ENCODE results near the gene NTM. TPM values are rescaled to one million over a fixed set of nuclear protein-coding genes. Genes with fewer than 3 reads are reported as not detected.

Gene NTM
- total RNA-seq, 1 experiment from 2014 or later = 9.9 TPM

GRCh38 chr11:131455843-131456704 is 85.7 kb downstream of the NTM start:
- no peak overlapping the region for H4K5ac ChIP-seq (ENCODE audit: insufficient read length, low read depth, low read length)
- Mint-ChIP-seq H3K9me3 (peaks cover 0 to 6% of the 10 kb centered on the region in 2 experiments; a peak in 1 of 5 replicates), H3K4me1 (peaks cover 14 to 16% of the 10 kb centered on the region in 2 experiments), H3K27me3 (ENCODE audit: low read depth) (no peaks in the 10 kb centered on the region; the same call in 1 of the 2 replicates), H3K4me3 (no peak overlapping the region), H3K36me3 (ENCODE audit: insufficient read depth in 1 of 3, low read depth in 3 of 3) (peaks cover 0 to 5% (median 3%) of the 10 kb centered on the region in 3 experiments; a peak in 6 of 7 replicates), H3K27ac (no peak overlapping the region)
- no peak overlapping the region for H4K8ac ChIP-seq (replicated peaks; ENCODE audit: insufficient read length, low read depth, low read length)
- no peak overlapping the region for H3K23ac ChIP-seq (ENCODE audit: insufficient read length, low read depth, low read length)
- no peak overlapping the region for H3K4me2 ChIP-seq (ENCODE audit: insufficient read depth, insufficient read length, low read length)
- H3K56ac ChIP-seq (ENCODE audit: insufficient read length, low read depth, low read length) = no peak overlapping the region
- no peaks in the 10 kb centered on the region for H3K79me2 ChIP-seq (ENCODE audit: insufficient read depth, low read length)
- H3K27me3 ChIP-seq (ENCODE audit: insufficient read depth, low read length) = no peaks in the 10 kb centered on the region; the same call in 1 of the 2 replicates
- no peak overlapping the region for H3K4ac ChIP-seq (ENCODE audit: low read depth, low read length)
- H2BK120ac ChIP-seq (ENCODE audit: low read depth, low read length, poor library complexity, severe bottlenecking) = no peak overlapping the region
- no peak overlapping the region for H2BK12ac ChIP-seq (ENCODE audit: insufficient read length, low read depth, low read length)
- no peaks in the 10 kb centered on the region for H4K20me1 ChIP-seq (ENCODE audit: control insufficient read depth, insufficient read depth, insufficient read length)
- no peaks in the 10 kb centered on the region for H3K9me3 ChIP-seq (ENCODE audit: control insufficient read depth, low read depth, low read length)
- H3K9ac ChIP-seq (ENCODE audit: extremely low read depth, insufficient read length, low read length) = no peak overlapping the region
- no peaks in the 10 kb centered on the region; the same call in 1 of the 2 replicates for H3K4me1 ChIP-seq (ENCODE audit: insufficient read depth, low read length)
- H2AK5ac ChIP-seq (ENCODE audit: insufficient read length, low read length) = no peak overlapping the region
- no peak overlapping the region for H2BK20ac ChIP-seq (ENCODE audit: low read depth, low read length, poor library complexity, severe bottlenecking)
- WGBS (ENCODE audit: extremely low coverage, insufficient read length, low lambda C conversion rate) = no CpG with 5 or more reads among the region's 9 CpGs
- TF ChIP-seq, protein P1, sequence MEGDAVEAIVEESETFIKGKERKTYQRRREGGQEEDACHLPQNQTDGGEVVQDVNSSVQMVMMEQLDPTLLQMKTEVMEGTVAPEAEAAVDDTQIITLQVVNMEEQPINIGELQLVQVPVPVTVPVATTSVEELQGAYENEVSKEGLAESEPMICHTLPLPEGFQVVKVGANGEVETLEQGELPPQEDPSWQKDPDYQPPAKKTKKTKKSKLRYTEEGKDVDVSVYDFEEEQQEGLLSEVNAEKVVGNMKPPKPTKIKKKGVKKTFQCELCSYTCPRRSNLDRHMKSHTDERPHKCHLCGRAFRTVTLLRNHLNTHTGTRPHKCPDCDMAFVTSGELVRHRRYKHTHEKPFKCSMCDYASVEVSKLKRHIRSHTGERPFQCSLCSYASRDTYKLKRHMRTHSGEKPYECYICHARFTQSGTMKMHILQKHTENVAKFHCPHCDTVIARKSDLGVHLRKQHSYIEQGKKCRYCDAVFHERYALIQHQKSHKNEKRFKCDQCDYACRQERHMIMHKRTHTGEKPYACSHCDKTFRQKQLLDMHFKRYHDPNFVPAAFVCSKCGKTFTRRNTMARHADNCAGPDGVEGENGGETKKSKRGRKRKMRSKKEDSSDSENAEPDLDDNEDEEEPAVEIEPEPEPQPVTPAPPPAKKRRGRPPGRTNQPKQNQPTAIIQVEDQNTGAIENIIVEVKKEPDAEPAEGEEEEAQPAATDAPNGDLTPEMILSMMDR (conservative IDR thresholded peaks at IDR 0.05) = no peak
- DNase-seq = no peak
- H3K14ac ChIP-seq (ENCODE audit: insufficient read depth, low read length) = no peak overlapping the region
- H3K79me1 ChIP-seq (ENCODE audit: insufficient read depth, low read depth, low read length, poor library complexity, severe bottlenecking) = no peaks in the 10 kb centered on the region
- H2AFZ ChIP-seq (ENCODE audit: low read length) = no peak overlapping the region
- H3K18ac ChIP-seq (ENCODE audit: insufficient read length, low read depth, low read length) = no peak overlapping the region
- H3K27ac ChIP-seq (ENCODE audit: insufficient read length, low read depth, low read length) = no peak overlapping the region
- no peak overlapping the region for H3T11ph ChIP-seq (ENCODE audit: low read length)
- H4K91ac ChIP-seq (ENCODE audit: insufficient read length, low read depth, low read length) = no peak overlapping the region
- no peaks in the 10 kb centered on the region for H3K23me2 ChIP-seq (ENCODE audit: insufficient read length, low read depth, low read length, poor library complexity, severe bottlenecking)
- no peak overlapping the region for H2BK15ac ChIP-seq (ENCODE audit: low read depth, low read length)
- H2BK5ac ChIP-seq (ENCODE audit: insufficient read length, low read length) = no peak overlapping the region
